Cardiac fibroblast (primary cell): Measurements from ENCODE around the gene FOXG1.

Experiments used
- DNase-seq, 2 donors: peaks; one replicate each; pipeline versions ENCODE4 v3.0.0 to v3.0.0-alpha.2; 2010; ENCODE audit warnings: low read depth in 2 of 2
- H3K4me3 ChIP-seq, 2 donors: replicated peaks in 1 of 2; 1 replicate in 1 of 2; 2 replicates in 1 of 2; pipeline ENCODE4 v1.5.1; 2011; ENCODE audit warnings: low read depth in 2 of 2, low read length in 2 of 2, mild to moderate bottlenecking in 2 of 2, moderate library complexity in 1 of 2
- CTCF ChIP-seq: IDR thresholded peaks from one replicate; pipeline ENCODE4 v1.5.1; 2011; ENCODE audit warnings: low read depth, mild to moderate bottlenecking, low read length, inconsistent platforms

FOXG1 gene

DNA sequence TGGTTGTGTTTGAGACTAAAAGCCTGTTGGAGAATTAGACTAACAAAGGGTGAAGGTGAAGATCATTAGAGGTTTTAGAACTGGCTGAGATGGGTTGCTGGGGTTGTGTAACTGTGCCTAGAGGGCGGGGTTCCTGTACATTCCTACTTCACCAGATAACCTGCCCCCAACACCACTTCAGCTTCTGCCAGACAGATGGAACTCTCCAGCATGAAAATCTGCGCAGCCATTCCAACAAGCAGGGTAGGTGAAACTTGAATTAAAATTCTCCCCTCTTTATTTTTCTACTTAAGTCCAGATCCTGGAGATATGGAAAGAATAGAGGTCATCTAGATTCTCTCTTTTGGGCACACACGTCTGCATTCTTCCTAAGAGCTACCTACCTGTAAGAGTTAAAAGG lies 6.0 kb downstream of the FOXG1 start:
- no peak for TF ChIP-seq CTCF
- no peak overlapping the region for H3K4me3 ChIP-seq
- DNase-seq, result no peak

DNA sequence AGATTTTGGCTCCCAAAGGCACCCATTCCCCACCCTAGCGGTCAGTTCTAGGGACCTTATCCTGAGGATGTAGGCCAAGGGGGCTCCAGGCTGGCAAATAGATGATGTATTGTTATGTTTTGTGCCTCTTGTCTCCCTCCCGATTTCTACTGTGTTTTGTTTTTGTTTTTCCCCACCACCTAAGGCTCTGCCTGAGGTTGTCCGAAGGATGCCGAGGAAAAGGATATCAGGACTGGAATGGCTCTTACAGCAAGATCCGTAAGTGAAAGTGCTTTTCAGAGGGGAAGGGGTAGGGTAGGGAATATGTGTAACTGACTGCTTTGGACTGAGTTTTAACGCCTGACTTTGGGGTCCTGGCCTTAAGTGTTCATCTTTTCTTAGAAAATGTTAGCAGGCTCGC lies 6.6 kb downstream of the FOXG1 start:
- H3K4me3 ChIP-seq, result no peak overlapping the region
- TF ChIP-seq CTCF, result no peak
- DNase-seq, result no peak

- DNase-seq, result peak; percentile 52 to 58
- no peak overlapping the region for H3K4me3 ChIP-seq
- peak; percentile 59 for TF ChIP-seq CTCF
Observed at GRCh38 chr14:28773861-28774691, 7.5 kb downstream of the FOXG1 start.

- no peak overlapping the region for H3K4me3 ChIP-seq
- no peak for TF ChIP-seq CTCF
- DNase-seq, result no peak
Observed at GRCh38 chr14:28774764-28775735, 8.5 kb downstream of the FOXG1 start.

- no peak overlapping the region for H3K4me3 ChIP-seq
- no peak for TF ChIP-seq CTCF
- DNase-seq, result no peak
Observed at GRCh38 chr14:28776482-28777266, 10.1 kb downstream of the FOXG1 start.

GRCh38 chr14:28777471-28778137 lies 11.0 kb downstream of the FOXG1 start:
- TF ChIP-seq CTCF, result no peak
- H3K4me3 ChIP-seq, result no peak overlapping the region
- DNase-seq, result no peak
